Calu3 (cell line): Measurements from ENCODE around the gene MB21D2. TPM values are rescaled to one million over a fixed set of nuclear protein-coding genes. Genes with fewer than 3 reads are reported as not detected.
A peak's percentile ranks its signal among the peaks of the same experiment; 100 is the strongest.

Experiments
- BruUV-seq: library from RNA; stranded (reverse); fragments of 400-500 nt; replicated peaks from 2 replicates; lab custom pipeline; 2021; lab: Mats Ljungman, UMichigan
- CTCF ChIA-PET: fragments of 300-600 bp; sonication (Branson Sonifier 250); formaldehyde crosslinking; loops from one replicate; lab custom pipeline; 2022; ENCODE audit warnings: antibody characterized with exemption; lab: Charles Lee
- DNase-seq: peaks from one replicate; pipeline ENCODE4 v3.0.0; 2022
- H3K27ac Mint-ChIP-seq: one replicate; pipeline ENCODE4 v1.8.0; 2022; ENCODE audit warnings: mixed read lengths; ENCODE audit not compliant: unreplicated experiment
- H3K27me3 Mint-ChIP-seq: one replicate; pipeline ENCODE4 v1.8.0; 2022; ENCODE audit warnings: mixed read lengths; ENCODE audit not compliant: unreplicated experiment
- H3K36me3 Mint-ChIP-seq: one replicate; pipeline ENCODE4 v1.8.0; 2022; ENCODE audit warnings: mild to moderate bottlenecking, moderate library complexity, mixed read lengths; ENCODE audit not compliant: insufficient read depth, unreplicated experiment
- H3K4me1 Mint-ChIP-seq: one replicate; pipeline ENCODE4 v1.8.0; 2022; ENCODE audit warnings: mild to moderate bottlenecking, low read depth, mixed read lengths; ENCODE audit not compliant: unreplicated experiment
- H3K4me3 Mint-ChIP-seq: one replicate; pipeline ENCODE4 v1.8.0; 2022; ENCODE audit warnings: mild to moderate bottlenecking, low read depth, moderate library complexity, mixed read lengths; ENCODE audit not compliant: unreplicated experiment
- H3K9me3 Mint-ChIP-seq: one replicate; pipeline ENCODE4 v1.8.0; 2022; ENCODE audit warnings: low read depth, mixed read lengths; ENCODE audit not compliant: unreplicated experiment
- intact Hi-C: fragments of 100-400 bp; cut with micrococcal nuclease; formaldehyde crosslinking; loops from one replicate; pipeline ENCODE4 v1.10.0; 2022; ENCODE audit not compliant: unreplicated experiment
- total RNA-seq: library from RNA; stranded (reverse); gene quantifications from 2 replicates; pipeline ENCODE4 v1.2.3, GENCODE V29; 2022
- TF ChIP-seq, protein P1 (sequence below): fragments of 200-600 bp; IDR thresholded peaks from one replicate; pipeline ENCODE4 v1.8.0; 2022; ENCODE audit warnings: antibody characterized with exemption; ENCODE audit not compliant: unreplicated experiment

The MB21D2 gene
- total RNA-seq, 1 experiment from 2014 or later = 11.9 TPM

DNA sequence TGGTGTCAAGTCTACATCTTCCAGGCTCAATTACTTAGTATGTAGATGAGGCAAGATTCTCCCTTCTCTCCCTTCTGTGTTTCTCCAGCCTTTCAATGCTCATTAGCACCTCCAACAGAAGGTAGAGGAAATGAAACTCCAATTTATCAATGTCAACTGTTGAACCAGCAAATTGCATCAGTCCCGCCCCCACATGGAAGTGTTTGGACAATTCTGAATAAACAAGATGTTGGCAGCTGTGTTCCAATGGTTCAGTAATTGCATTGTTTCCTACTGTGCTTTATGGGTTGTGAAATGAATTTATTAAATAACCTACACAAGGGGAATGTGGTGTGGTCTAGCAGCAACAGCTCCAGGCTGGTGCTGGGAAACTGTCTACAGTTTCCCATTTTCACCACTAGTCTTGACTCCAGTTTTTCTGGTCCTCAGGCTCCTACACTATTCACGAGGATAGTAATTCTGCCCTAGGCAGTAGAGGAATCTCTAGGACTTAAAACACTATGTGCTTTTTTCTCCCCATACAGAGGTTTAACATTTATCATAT, 91.9 kb downstream of the MB21D2 start:
- TF ChIP-seq, protein P1, sequence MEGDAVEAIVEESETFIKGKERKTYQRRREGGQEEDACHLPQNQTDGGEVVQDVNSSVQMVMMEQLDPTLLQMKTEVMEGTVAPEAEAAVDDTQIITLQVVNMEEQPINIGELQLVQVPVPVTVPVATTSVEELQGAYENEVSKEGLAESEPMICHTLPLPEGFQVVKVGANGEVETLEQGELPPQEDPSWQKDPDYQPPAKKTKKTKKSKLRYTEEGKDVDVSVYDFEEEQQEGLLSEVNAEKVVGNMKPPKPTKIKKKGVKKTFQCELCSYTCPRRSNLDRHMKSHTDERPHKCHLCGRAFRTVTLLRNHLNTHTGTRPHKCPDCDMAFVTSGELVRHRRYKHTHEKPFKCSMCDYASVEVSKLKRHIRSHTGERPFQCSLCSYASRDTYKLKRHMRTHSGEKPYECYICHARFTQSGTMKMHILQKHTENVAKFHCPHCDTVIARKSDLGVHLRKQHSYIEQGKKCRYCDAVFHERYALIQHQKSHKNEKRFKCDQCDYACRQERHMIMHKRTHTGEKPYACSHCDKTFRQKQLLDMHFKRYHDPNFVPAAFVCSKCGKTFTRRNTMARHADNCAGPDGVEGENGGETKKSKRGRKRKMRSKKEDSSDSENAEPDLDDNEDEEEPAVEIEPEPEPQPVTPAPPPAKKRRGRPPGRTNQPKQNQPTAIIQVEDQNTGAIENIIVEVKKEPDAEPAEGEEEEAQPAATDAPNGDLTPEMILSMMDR = no peak
- H3K4me1 Mint-ChIP-seq = peaks cover 14% of the 10 kb centered on the region
- peaks cover 5% of the 10 kb centered on the region for H3K36me3 Mint-ChIP-seq
- DNase-seq = peak; percentile 51
- BruUV-seq = no TSS peak
- no peak overlapping the region for H3K27ac Mint-ChIP-seq
- intact Hi-C loops = no loop called here
- H3K4me3 Mint-ChIP-seq = no peak overlapping the region
- H3K9me3 Mint-ChIP-seq = peaks cover 4% of the 10 kb centered on the region
- CTCF ChIA-PET = interaction anchor here (0.9 to 1.8 kb wide), 5 partner anchors 25 to 304 kb away, joined by 3 to 5 read pairs (median 3); no protein-coding TSS in a partner anchor
- no peaks in the 10 kb centered on the region for H3K27me3 Mint-ChIP-seq

DNA sequence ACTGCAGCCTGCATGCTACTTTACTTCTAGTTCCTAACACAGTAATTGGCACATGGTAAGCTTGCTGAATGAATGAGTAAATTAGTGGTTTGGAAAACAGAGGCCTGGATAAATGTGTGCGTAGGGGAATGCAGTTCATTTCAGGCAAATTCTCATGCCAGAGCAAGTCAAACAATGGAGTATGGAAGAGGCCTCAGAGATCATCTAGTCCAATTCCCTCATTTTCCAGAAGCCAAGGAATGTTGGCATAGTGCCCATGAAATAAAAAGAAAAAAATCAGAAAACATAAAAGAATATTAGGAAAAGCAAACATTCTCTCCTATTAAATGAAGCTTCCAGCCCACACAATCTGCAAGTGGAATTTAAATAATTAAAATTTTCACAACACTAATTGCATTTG, 92.4 kb downstream of the MB21D2 start:
- BruUV-seq = no TSS peak
- H3K27me3 Mint-ChIP-seq = no peaks in the 10 kb centered on the region
- CTCF ChIA-PET = interaction anchor here (0.9 to 1.8 kb wide), 6 partner anchors 17 to 305 kb away, joined by 3 to 5 read pairs (median 3); no protein-coding TSS in a partner anchor
- H3K9me3 Mint-ChIP-seq = peaks cover 4% of the 10 kb centered on the region
- H3K4me1 Mint-ChIP-seq = peaks cover 14% of the 10 kb centered on the region
- intact Hi-C loops = no loop called here
- no peak overlapping the region for H3K4me3 Mint-ChIP-seq
- TF ChIP-seq, protein P1 = no peak
- DNase-seq = no peak
- no peak overlapping the region for H3K27ac Mint-ChIP-seq
- peaks cover 5% of the 10 kb centered on the region for H3K36me3 Mint-ChIP-seq

DNA sequence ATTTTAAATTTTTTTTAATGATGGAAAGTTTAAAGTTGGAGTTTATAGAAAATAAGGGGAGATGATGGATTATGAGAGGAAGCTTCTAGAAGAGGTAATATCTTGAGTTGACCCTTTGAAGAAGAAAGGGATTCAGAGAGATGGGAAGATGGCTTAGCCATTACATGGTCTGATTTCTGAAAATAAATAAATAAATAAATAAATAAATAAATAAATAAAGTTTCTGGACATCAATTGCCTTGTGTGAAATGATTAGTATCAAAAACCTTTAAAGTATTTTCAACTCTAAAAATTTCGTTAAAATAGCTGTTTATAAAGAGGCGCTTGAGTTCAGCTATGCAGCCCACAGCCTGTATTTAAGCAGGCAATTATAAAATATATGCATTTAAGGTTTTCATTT, 93.3 kb downstream of the MB21D2 start:
- CTCF ChIA-PET = interaction anchor here (1.2 to 1.8 kb wide), 3 partner anchors 18 to 306 kb away, joined by 3 to 5 read pairs (median 3); no protein-coding TSS in a partner anchor
- intact Hi-C loops = no loop called here
- no TSS peak for BruUV-seq
- TF ChIP-seq, protein P1 = no peak
- Mint-ChIP-seq H3K4me1 (peaks cover 18% of the 10 kb centered on the region), H3K27ac (no peak overlapping the region), H3K9me3 (peaks cover 4% of the 10 kb centered on the region), H3K4me3 (no peak overlapping the region), H3K27me3 (no peaks in the 10 kb centered on the region), H3K36me3 (peaks cover 5% of the 10 kb centered on the region)
- DNase-seq = no peak

DNA sequence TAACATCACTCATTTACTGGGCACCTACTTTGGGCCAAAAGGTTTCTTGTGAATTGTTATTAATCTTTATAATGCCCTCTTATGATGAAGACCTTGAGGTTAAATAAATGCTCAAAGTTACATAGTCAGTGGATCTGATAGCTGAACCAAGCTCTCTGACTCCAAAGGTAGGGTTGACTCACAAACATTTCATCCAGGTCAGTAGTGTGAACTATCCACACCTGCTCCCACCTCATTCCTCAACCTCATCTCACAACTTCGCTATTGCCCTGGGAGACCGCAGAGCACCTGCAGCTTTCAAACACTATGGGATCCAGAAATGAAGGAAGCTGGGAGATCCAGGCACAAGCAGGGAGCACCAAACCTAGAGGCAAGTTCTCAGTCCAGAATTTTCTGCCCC, 96.5 kb downstream of the MB21D2 start:
- TF ChIP-seq, protein P1 = no peak
- H3K4me1 Mint-ChIP-seq = peaks cover 50% of the 10 kb centered on the region
- H3K36me3 Mint-ChIP-seq = peaks cover 5% of the 10 kb centered on the region
- H3K9me3 Mint-ChIP-seq = no peaks in the 10 kb centered on the region
- intact Hi-C loops = no loop called here
- DNase-seq = no peak
- no peaks in the 10 kb centered on the region for H3K27me3 Mint-ChIP-seq
- no peak overlapping the region for H3K27ac Mint-ChIP-seq
- CTCF ChIA-PET = no interaction called here
- no peak overlapping the region for H3K4me3 Mint-ChIP-seq
- no TSS peak for BruUV-seq
